Measurements from ENCODE around the gene MOK.
A peak's percentile ranks its signal among the peaks of the same experiment; 100 is the strongest.
"Not testable (repeated sequence)": the region's sequence is repeated elsewhere in the genome, so short reads cannot be mapped to it uniquely, and the experiment has no call there.

Gene MOK

GRCh38 chr14:102246071-102246470 is 58.9 kb downstream of the MOK start:
- DNase-seq (ENCODE audit: low read depth), result no peak

GRCh38 chr14:102243795-102244194 is 61.2 kb downstream of the MOK start:
- not testable (repeated sequence) for DNase-seq (ENCODE audit: low read depth)

- DNase-seq (ENCODE audit: low read depth), result no peak
Measured at GRCh38 chr14:102241147-102241546, 63.8 kb downstream of the MOK start.

- DNase-seq (ENCODE audit: low read depth), result not testable (repeated sequence)
Measured at GRCh38 chr14:102240481-102240880, 64.5 kb downstream of the MOK start.

- no peak for DNase-seq (ENCODE audit: low read depth)
Measured at GRCh38 chr14:102239231-102239630, 65.7 kb downstream of the MOK start.

- no peak for DNase-seq (ENCODE audit: low read depth)
Measured at GRCh38 chr14:102238766-102239165, 66.2 kb downstream of the MOK start.

GRCh38 chr14:102238131-102238530 is 66.8 kb downstream of the MOK start:
- no peak for DNase-seq (ENCODE audit: low read depth)

- DNase-seq (ENCODE audit: low read depth), result no peak
Measured at GRCh38 chr14:102236026-102236425, 68.9 kb downstream of the MOK start.

- DNase-seq (ENCODE audit: low read depth), result peak; percentile 60
Measured at GRCh38 chr14:102235275-102235897, 69.6 kb downstream of the MOK start.

GRCh38 chr14:102234331-102235264 is 70.4 kb downstream of the MOK start:
- DNase-seq (ENCODE audit: low read depth), result no peak

GRCh38 chr14:102233081-102233480 is 71.9 kb downstream of the MOK start:
- DNase-seq (ENCODE audit: low read depth), result no peak

- DNase-seq (ENCODE audit: low read depth), result no peak
Measured at GRCh38 chr14:102232348-102232625, 72.7 kb downstream of the MOK start.

GRCh38 chr14:102231476-102232347 is 73.3 kb downstream of the MOK start:
- DNase-seq (ENCODE audit: low read depth), result no peak

- no peak for DNase-seq (ENCODE audit: low read depth)
Measured at GRCh38 chr14:102230481-102231210, 74.3 kb downstream of the MOK start.

- DNase-seq (ENCODE audit: low read depth), result no peak
Measured at GRCh38 chr14:102229739-102230092, 75.2 kb downstream of the MOK start.

- no peak for DNase-seq (ENCODE audit: low read depth)
Measured at GRCh38 chr14:102229071-102229738, 75.8 kb downstream of the MOK start.

GRCh38 chr14:102227184-102227964 is 77.6 kb downstream of the MOK start:
- DNase-seq (ENCODE audit: low read depth), result no peak

- DNase-seq (ENCODE audit: low read depth), result no peak
Measured at GRCh38 chr14:102226356-102227125, 78.4 kb downstream of the MOK start.

GRCh38 chr14:102225936-102226335 is 79.0 kb downstream of the MOK start:
- DNase-seq (ENCODE audit: low read depth), result no peak

- no peak for DNase-seq (ENCODE audit: low read depth)
Measured at GRCh38 chr14:102225386-102225785, 79.6 kb downstream of the MOK start.
